Astrocyte of the cerebellum (primary cell): ENCODE data around the gene RHBDL2.
"Not testable (repeated sequence)": the region's sequence is repeated elsewhere in the genome, so short reads cannot be mapped to it uniquely, and the experiment has no call there.

ENCODE experiments used
- DNase-seq: peaks from one replicate; pipeline ENCODE4 v3.0.0-alpha.2; 2011; ENCODE audit warnings: low read depth
- H3K4me3 ChIP-seq: 2 replicates; pipeline ENCODE4 v1.5.1; 2011; ENCODE audit warnings: mild to moderate bottlenecking, low read depth, low read length, moderate library complexity
- CTCF ChIP-seq: IDR thresholded peaks from 2 replicates; pipeline ENCODE4 v1.5.1; 2012; ENCODE audit warnings: low read length, low read depth, moderate library complexity, mild to moderate bottlenecking; ENCODE audit errors: missing control alignments
- in situ Hi-C: cut with HindIII; loops from 2 replicates; pipeline ENCODE4 v1.10.0; 2017; ENCODE audit warnings: low sequenced_read_pairs

The RHBDL2 gene

GRCh38 chr1:38973659-38974437 lies 32.2 kb upstream of the RHBDL2 start:
- no peak for TF ChIP-seq CTCF
- no peak for DNase-seq
- in situ Hi-C loops = no loop called here
- H3K4me3 ChIP-seq = no peak overlapping the region

- H3K4me3 ChIP-seq, DNase-seq, in situ Hi-C loops: not testable (repeated sequence)
Measured at GRCh38 chr1:38973145-38973544, 31.5 kb upstream of the RHBDL2 start.

GRCh38 chr1:38964140-38964548 lies 22.5 kb upstream of the RHBDL2 start:
- no peak overlapping the region for H3K4me3 ChIP-seq
- DNase-seq = no peak
- no peak for TF ChIP-seq CTCF
- in situ Hi-C loops = no loop called here

GRCh38 chr1:38962560-38962959 lies 20.9 kb upstream of the RHBDL2 start:
- H3K4me3 ChIP-seq = no peak overlapping the region
- DNase-seq = no peak
- no peak for TF ChIP-seq CTCF
- in situ Hi-C loops = no loop called here

GRCh38 chr1:38962113-38962512 lies 20.5 kb upstream of the RHBDL2 start:
- in situ Hi-C loops = no loop called here
- TF ChIP-seq CTCF = no peak

GRCh38 chr1:38958967-38959366 lies 17.3 kb upstream of the RHBDL2 start:
- TF ChIP-seq CTCF = no peak
- peak; percentile 4 for DNase-seq
- no peak overlapping the region for H3K4me3 ChIP-seq
- in situ Hi-C loops = no loop called here

More at GRCh38 chr1:38962113-38962512, 20.5 kb upstream of the RHBDL2 start:
- no peak for DNase-seq
- no peak overlapping the region for H3K4me3 ChIP-seq

GRCh38 chr1:38953433-38953860 lies 11.8 kb upstream of the RHBDL2 start:
- no peak for DNase-seq
- no peak for TF ChIP-seq CTCF

More at GRCh38 chr1:38953433-38953860, 11.8 kb upstream of the RHBDL2 start:
- in situ Hi-C loops = no loop called here
- no peak overlapping the region for H3K4me3 ChIP-seq
